Myocyte (in vitro differentiated cells): ENCODE data around the gene MYH14. TPM values are rescaled to one million over a fixed set of nuclear protein-coding genes. Genes with fewer than 3 reads are reported as not detected.
A peak's percentile ranks its signal among the peaks of the same experiment; 100 is the strongest.

ENCODE experiments used
- DNase-seq: peaks from one replicate; pipeline ENCODE4 v3.0.0-alpha.2; 2012; ENCODE audit warnings: low read depth
- total RNA-seq: library from RNA; depleted of rRNA; stranded (reverse); fragments of >200 nt; gene quantifications from 2 replicates; pipeline ENCODE4 v1.2.3, GENCODE V29; 2014

Gene MYH14
- total RNA-seq, 1 donor from 2014 or later: not detected

DNA sequence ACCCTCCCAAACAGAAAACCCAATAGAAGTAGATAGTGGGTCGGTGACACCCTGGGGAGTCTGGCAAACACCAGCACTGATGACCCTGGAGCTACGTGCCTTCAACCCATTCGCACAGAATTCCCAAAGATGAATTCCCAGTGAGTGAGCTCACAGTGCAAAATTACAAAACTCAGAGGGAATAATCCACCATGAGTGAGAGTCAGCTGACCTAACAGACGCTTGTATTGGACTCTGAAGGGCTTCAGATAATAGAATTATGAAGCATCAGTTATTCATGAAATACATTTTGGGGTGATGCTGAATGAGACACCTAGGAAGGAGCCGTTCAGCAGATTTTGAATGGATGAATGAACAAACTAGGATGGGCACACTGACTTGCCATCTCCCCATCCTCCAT lies 85.5 kb downstream of the MYH14 start:
- no peak for DNase-seq

GRCh38 chr19:50290011-50290410 lies 86.6 kb downstream of the MYH14 start:
- DNase-seq: no peak

DNA sequence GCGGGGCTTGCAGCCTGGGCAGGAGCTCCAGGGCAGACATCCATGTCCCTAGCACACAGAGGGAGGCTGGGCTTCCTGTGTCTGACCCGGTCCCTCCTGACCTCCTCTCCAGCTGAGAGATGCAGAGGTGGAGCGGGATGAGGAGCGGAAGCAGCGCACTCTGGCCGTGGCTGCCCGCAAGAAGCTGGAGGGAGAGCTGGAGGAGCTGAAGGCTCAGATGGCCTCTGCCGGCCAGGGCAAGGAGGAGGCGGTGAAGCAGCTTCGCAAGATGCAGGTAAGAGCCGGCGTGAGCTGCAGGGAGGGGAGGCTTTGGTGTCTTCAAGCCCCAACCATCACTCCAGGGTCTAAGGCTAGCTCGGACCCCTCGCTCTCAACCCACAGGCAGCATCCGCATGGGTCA lies 87.4 kb downstream of the MYH14 start:
- DNase-seq: no peak

DNA sequence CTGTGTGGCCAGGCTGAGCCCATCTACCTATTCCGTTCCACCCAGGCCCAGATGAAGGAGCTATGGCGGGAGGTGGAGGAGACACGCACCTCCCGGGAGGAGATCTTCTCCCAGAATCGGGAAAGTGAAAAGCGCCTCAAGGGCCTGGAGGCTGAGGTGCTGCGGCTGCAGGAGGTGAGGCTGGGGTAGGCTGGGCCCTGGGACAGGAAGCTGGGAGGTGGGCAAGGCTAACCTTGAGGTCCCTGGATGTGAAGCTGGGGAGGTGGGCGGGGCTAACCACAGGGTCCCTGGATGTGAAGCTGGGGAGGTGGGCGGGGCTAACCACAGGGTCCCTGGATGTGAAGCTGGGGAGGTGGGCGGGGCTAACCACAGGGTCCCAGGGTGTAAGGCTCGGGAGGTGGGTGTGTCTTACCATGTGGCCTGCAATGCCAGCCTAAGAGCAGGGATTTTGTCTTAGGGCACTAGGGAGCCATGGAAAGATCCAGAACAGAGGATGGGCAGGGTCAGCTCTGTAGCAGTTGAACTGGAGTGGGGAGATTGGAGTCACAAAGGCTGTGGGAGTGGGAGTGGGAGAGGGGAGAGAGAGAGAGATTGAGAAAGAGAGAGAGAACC lies 88.9 kb downstream of the MYH14 start:
- no peak for DNase-seq

DNA sequence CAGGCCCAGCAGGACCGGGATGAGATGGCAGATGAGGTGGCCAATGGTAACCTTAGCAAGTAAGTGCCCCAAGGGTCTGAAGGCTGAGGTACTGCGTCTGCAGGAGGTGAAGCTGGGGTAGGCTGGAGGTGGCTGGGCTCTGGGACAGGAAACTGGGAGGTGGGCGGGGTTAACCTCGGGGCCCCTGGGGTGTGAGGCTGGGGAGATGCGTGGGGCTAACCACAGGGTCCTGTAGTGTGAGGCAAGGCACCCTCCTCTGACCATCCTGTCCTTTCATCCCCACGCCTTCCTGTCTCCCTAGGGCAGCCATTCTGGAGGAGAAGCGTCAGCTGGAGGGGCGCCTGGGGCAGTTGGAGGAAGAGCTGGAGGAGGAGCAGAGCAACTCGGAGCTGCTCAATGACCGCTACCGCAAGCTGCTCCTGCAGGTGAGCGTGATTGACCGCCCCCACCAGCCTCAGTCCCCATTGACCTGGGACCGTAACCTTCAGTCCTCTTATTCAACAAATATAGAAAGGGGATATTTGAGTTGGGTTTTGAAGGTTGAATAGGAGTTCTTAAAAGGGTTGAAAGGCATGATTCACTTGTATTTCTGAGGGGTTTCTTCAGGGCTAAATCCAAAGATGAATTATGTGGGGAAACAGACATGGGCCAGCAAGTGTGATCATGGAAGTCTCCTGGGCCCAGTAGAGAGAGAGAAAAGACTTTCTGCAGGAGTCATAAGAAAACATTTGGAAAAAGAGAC lies 90.0 kb downstream of the MYH14 start:
- no peak for DNase-seq

- no peak for DNase-seq
Measured at GRCh38 chr19:50300051-50300450, 96.6 kb downstream of the MYH14 start.

GRCh38 chr19:50300814-50301606 lies 97.6 kb downstream of the MYH14 start:
- DNase-seq: peak; percentile 17

- DNase-seq: no peak
Measured at GRCh38 chr19:50301607-50301971, 98.2 kb downstream of the MYH14 start.

DNA sequence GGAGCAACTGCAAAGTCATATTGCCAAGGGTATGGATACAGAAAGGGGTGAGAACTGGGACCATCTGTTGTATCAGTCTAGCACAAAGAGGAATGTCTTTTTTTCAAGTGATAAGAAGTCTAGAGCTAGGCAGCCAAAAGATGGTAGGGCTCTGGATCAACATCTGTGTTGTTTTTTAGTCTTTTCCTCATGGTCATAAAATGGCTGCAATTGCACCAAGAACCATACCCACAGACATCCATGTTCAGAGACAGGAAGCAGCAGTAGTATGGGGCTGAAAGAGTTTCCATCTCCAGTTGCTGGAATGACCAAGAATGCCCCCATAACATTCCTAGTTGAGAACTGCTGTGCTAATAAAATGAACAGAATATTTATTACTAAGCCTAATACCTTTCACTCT lies 100.1 kb downstream of the MYH14 start:
- no peak for DNase-seq

GRCh38 chr19:50308991-50309390 lies 105.6 kb downstream of the MYH14 start:
- no peak for DNase-seq

DNA sequence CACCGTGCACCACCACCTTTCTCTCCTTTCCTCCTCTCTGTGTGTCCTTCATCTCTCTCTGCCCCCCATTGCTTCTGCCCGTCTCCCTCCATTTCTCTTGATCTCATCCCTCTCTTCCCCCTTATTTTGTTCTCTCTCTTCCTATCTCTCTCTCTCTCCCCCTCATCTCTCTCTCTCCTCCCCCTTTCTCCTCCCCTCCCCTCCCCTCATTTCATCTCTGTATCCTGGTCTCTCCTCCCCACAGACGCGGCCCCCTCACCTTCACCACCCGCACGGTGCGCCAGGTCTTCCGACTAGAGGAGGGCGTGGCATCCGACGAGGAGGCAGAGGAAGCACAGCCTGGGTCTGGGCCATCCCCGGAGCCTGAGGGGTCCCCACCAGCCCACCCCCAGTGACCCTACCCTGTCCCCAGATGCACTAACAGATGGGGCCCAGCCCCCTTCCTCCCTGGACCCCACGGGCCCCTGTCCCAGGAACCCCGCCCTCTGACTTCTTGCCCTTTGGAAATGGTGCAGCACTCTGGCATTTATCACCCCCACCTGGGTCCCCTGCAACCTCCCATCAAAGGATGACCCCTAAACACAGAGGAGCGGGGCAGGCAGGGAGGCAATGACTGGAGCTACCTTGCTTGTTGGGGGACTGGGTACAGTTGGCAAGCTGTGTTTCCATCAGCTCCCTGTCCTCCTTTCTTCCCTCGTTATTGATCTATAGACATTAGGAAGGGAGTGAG lies 106.1 kb downstream of the MYH14 start:
- DNase-seq: no peak

- no peak for DNase-seq
Measured at GRCh38 chr19:50310759-50311465, 107.5 kb downstream of the MYH14 start.

- no peak for DNase-seq
Measured at GRCh38 chr19:50311723-50312635, 108.6 kb downstream of the MYH14 start.

DNA sequence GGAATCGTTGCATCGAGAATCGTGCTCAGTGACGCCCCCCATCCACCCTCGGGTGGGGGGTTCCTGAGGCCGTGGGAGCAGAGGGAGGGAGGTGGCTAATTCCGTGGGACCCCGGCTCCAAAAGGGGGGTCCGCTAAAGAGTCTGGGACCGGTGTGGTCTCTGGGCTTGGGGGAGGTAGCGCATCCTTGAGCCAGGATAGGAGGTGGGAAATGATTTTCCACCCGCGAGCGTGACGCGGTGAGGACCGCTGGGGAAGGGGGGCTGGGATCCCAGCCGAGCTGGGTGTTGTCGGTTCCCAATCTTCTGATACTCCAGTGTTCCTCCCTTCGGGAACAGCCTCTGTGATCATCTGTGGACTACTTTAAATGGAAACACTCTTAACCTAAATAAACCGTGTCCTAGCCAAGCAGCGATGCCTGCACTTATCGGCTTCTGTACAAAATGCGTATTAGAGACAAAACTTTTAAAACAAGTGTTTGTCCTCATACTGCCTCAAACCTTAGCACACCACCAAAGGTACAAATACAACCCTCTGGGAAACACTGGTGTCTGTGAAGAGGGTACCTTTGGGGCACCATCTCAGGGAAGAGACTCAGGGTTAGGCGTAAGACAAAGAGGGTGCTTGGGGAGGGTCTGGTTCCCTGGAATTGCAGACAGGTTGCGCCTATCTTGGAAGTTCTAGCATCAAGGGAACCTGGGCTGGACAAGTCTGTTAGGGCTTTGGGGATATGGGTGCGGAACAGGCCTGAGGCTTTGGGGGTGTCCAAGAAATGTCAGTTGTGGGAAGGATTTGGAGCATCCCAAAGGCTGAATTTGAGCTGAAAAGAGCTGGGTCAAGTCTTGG lies 109.8 kb downstream of the MYH14 start:
- no peak for DNase-seq

DNA sequence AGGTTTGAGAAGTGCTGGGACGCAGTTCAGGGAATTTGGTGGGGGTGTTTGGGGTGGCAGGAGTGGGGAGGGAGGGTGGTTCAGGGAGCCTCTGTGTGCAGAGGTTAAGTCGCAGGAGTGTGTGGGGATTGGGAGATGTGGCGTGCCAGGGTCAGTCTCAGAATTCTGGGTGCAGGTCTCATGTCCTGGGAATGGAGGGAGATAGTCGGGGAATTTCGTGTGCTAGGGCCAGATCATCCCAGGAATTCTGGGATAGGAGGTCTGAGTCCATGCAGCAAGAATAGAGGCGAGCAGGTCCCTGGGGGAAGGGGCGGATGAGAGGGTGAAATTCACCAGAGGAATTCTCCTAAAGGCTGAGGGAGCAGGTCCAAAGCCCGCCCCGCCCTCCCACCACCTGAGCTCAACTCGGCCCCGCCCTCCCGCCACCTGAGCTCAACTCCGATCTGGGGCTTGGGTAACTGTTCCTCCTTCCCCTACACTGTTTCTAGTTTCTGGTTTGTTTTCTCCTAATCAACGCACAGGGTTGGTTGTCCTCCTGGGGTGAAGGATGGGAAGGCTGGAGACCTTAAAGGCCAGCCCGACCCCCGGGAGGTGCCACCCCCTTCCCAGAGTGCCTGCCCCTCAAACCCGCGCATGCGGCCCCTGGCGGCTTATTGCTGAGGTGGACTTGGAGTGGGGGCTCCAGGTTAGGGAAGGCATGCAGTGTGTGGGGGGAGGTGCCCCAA lies 110.6 kb downstream of the MYH14 start:
- no peak for DNase-seq

- DNase-seq: no peak
Measured at GRCh38 chr19:50314724-50315708, 111.6 kb downstream of the MYH14 start.
